HEK293 (cell line): ENCODE results near the gene CSNK1A1L.

Source experiments
- CTCF ChIP-seq: fragments of 450-650 bp; formaldehyde crosslinking; IDR thresholded peaks from 2 replicates; pipeline ENCODE4 v1.5.1; 2016; ENCODE audit warnings: missing biosample characterization, missing genetic modification characterization
- ZBTB21 ChIP-seq: fragments of 450-650 bp; formaldehyde crosslinking; IDR thresholded peaks from 2 replicates; pipeline ENCODE4 v1.5.1; 2017; ENCODE audit warnings: missing biosample characterization, missing genetic modification characterization
- ZNF24 ChIP-seq: fragments of 450-650 bp; formaldehyde crosslinking; IDR thresholded peaks from 2 replicates; pipeline ENCODE4 v1.5.1; 2016; ENCODE audit warnings: missing biosample characterization, missing genetic modification characterization

- TF ChIP-seq CTCF (tag by site-specific recombination): no peak
- TF ChIP-seq ZNF24 (tag by site-specific recombination): no peak
- TF ChIP-seq ZBTB21: no peak
Measured at GRCh38 chr13:37094840-37095239, 10.6 kb downstream of the CSNK1A1L start.
